Measurements from ENCODE around the gene RAB33B.

DNA sequence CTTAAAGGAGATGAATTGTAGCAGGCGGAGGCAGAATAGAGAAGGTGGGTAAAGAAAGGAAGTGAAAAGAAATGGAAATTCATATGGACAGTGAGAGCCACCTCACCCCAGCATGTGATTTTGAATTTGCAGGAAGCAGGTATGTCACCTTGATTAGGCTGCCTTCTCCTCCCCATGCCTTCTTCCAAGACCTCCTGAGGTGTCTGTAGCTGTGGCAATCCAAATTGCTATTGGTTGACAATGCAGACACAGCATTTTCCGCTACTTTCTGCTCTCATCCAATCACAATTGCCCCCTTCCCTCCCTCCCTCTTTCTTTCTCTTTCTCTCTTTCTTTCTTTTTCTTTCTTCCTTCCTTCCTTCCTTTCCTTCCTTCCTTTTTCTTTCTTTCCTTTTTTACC lies 38.5 kb downstream of the RAB33B start:
- TF ChIP-seq CTCF (IDR thresholded peaks at IDR 0.05): no peak
- TF ChIP-seq POLR2A (IDR thresholded peaks at IDR 0.05): no peak
